HepG2 (cell line): ENCODE measurements around the gene PHLDB1. TPM values are rescaled to one million over a fixed set of nuclear protein-coding genes. Genes with fewer than 3 reads are reported as not detected.

Source experiments
- CEBPB ChIP-seq: IDR thresholded peaks from 2 replicates; pipeline ENCODE4 v1.6.1; 2011; ENCODE audit warnings: low read depth, low read length, improper control_type of control experiment, borderline replicate concordance
- ELF4 ChIP-seq: sonication (generic); formaldehyde crosslinking; IDR thresholded peaks from 2 replicates; pipeline ENCODE4 v1.5.0; 2020; ENCODE audit warnings: missing genetic modification reagents, mild to moderate bottlenecking, moderate library complexity, borderline replicate concordance
- ESRRA ChIP-seq: sonication (generic); formaldehyde crosslinking; IDR thresholded peaks from 2 replicates; pipeline ENCODE4 v1.5.1; 2020; ENCODE audit warnings: mild to moderate bottlenecking, low read depth, missing genetic modification reagents
- KLF12 ChIP-seq: sonication (generic); formaldehyde crosslinking; IDR thresholded peaks from 2 replicates; pipeline ENCODE4 v1.4.0; 2020; ENCODE audit warnings: missing genetic modification reagents, borderline replicate concordance
- MXD3 ChIP-seq: IDR thresholded peaks from 2 replicates; pipeline ENCODE4 v1.6.1; 2016; ENCODE audit warnings: mild to moderate bottlenecking, missing biosample characterization, missing genetic modification reagents
- PITX1 ChIP-seq: sonication (generic); formaldehyde crosslinking; IDR thresholded peaks from 2 replicates; pipeline ENCODE4 v1.5.1; 2020; ENCODE audit warnings: mild to moderate bottlenecking, missing genetic modification reagents
- RBFOX2 ChIP-seq: fragments of 200-400 bp; formaldehyde crosslinking; IDR thresholded peaks from 2 replicates; pipeline ENCODE4 v1.6.1; 2017; ENCODE audit warnings: low read depth, mild to moderate bottlenecking, low read length
- SP1 ChIP-seq, 2 experiments: fragments of 450-650 bp in 1 of 2; sonication (generic) in 1 of 2; formaldehyde crosslinking in 1 of 2; IDR thresholded peaks; 2 replicates each; pipeline versions ENCODE4 v1.4.0 to v1.6.1; 2016 to 2020; ENCODE audit warnings: missing genetic modification reagents in 1 of 2
- ZBTB46 ChIP-seq: sonication (generic); formaldehyde crosslinking; IDR thresholded peaks from 2 replicates; pipeline ENCODE4 v1.4.0; 2020; ENCODE audit warnings: mild to moderate bottlenecking, missing genetic modification reagents, borderline replicate concordance
- ZNF142 ChIP-seq: sonication (generic); formaldehyde crosslinking; IDR thresholded peaks from 2 replicates; pipeline ENCODE4 v1.4.0; 2020; ENCODE audit warnings: missing genetic modification reagents
- ZNF34 ChIP-seq: sonication (generic); formaldehyde crosslinking; IDR thresholded peaks from 2 replicates; pipeline ENCODE4 v1.4.0; 2020; ENCODE audit warnings: mild to moderate bottlenecking, missing genetic modification reagents, borderline replicate concordance
- ZNF567 ChIP-seq: sonication (generic); formaldehyde crosslinking; IDR thresholded peaks from 2 replicates; pipeline ENCODE4 v1.8.1; 2023; ENCODE audit warnings: mild to moderate bottlenecking, missing genetic modification reagents, borderline replicate concordance
- ZNF580 ChIP-seq: IDR thresholded peaks from 2 replicates; pipeline ENCODE4 v1.6.1; 2016; ENCODE audit warnings: low read depth, borderline replicate concordance
- ZSCAN25 ChIP-seq: sonication (generic); formaldehyde crosslinking; IDR thresholded peaks from 2 replicates; pipeline ENCODE4 v1.8.0; 2022; ENCODE audit warnings: mild to moderate bottlenecking, missing genetic modification reagents
- polyA plus RNA-seq, 8 experiments: library from polyadenylated mRNA; depleted of rRNA in 3 of 8; stranded (reverse) in 7 of 8; unstranded in 1 of 8; fragments of >200 nt; fragmentation: Illumina TruSeq in 4 of 8; extraction: Trizol in 4 of 8; gene quantifications; 2 replicates each; pipeline versions ENCODE4 v1.2.1 to v1.2.3, GENCODE V29; 2011 to 2016; ENCODE audit warnings: low read depth in 4 of 8, missing spikeins in 1 of 8, mixed read lengths in 1 of 8; ENCODE audit not compliant: insufficient read depth in 1 of 8
- total RNA-seq, 5 experiments: library from RNA; depleted of rRNA; stranded (reverse); fragments of >200 nt; fragmentation: Illumina TruSeq; extraction: Trizol; gene quantifications; 2 replicates each; pipeline ENCODE4 v1.2.3, GENCODE V29; 2016; ENCODE audit warnings: low read depth in 1 of 5
- TF ChIP-seq, protein P1 (sequence below): sonication (generic); IDR thresholded peaks from 2 replicates; pipeline ENCODE4 v1.6.1; 2016; ENCODE audit warnings: low read depth, borderline replicate concordance
- TF ChIP-seq, protein P2 (sequence below): sonication (generic); formaldehyde crosslinking; IDR thresholded peaks from 2 replicates; pipeline ENCODE4 v1.4.0; 2020; ENCODE audit warnings: mild to moderate bottlenecking, missing genetic modification reagents

The PHLDB1 gene
- total and polyA plus RNA-seq, 2 of the 13 experiments (the other 11 are each of a cell fraction or from before 2014, with no cell fraction given): 13.8 to 14.2 TPM

GRCh38 chr11:118621071-118621783, 13.8 kb downstream of the PHLDB1 start (continued):
- TF ChIP-seq SP1 (IDR thresholded peaks at IDR 0.05): no peak
- peak; percentile 37; the same call in 1 of the 2 replicates for TF ChIP-seq SP1 (CRISPR knock-in tag; IDR thresholded peaks at IDR 0.05)
- TF ChIP-seq MXD3 (CRISPR knock-in tag): 0 out of 2 replicates have a peak, but pooled peaks have one; percentile 14
- peak; percentile 63 for TF ChIP-seq RBFOX2
- TF ChIP-seq, protein P1, sequence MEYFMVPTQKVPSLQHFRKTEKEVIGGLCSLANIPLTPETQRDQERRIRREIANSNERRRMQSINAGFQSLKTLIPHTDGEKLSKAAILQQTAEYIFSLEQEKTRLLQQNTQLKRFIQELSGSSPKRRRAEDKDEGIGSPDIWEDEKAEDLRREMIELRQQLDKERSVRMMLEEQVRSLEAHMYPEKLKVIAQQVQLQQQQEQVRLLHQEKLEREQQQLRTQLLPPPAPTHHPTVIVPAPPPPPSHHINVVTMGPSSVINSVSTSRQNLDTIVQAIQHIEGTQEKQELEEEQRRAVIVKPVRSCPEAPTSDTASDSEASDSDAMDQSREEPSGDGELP: no peak
- peak; percentile 16; the same call in 1 of the 2 replicates for TF ChIP-seq ZNF580 (CRISPR knock-in tag)
- TF ChIP-seq ESRRA (CRISPR knock-in tag): no peak
- TF ChIP-seq ZSCAN25 (CRISPR knock-in tag): no peak
- TF ChIP-seq ELF4 (CRISPR knock-in tag): 0 out of 2 replicates have a peak, but pooled peaks have one; percentile 7
- TF ChIP-seq ZNF34: no peak
- 0 out of 2 replicates have a peak, but pooled peaks have one; percentile 1 for TF ChIP-seq PITX1 (CRISPR knock-in tag)
- no peak for TF ChIP-seq CEBPB
- TF ChIP-seq, protein P2, sequence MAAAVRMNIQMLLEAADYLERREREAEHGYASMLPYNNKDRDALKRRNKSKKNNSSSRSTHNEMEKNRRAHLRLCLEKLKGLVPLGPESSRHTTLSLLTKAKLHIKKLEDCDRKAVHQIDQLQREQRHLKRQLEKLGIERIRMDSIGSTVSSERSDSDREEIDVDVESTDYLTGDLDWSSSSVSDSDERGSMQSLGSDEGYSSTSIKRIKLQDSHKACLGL (CRISPR knock-in tag): 0 out of 2 replicates have a peak, but pooled peaks have one; percentile 22
- TF ChIP-seq ZNF142 (CRISPR knock-in tag): peak; percentile 55; the same call in 1 of the 2 replicates
- TF ChIP-seq ZBTB46: no peak
- TF ChIP-seq ZNF567 (CRISPR knock-in tag): no peak
- peak; percentile 37; the same call in 1 of the 2 replicates for TF ChIP-seq KLF12
